GM18858 (cell line): ENCODE results near the gene SESTD1.

Experiments
- ATAC-seq: cut with Tn5 transposase; IDR thresholded peaks from one replicate; pipeline ENCODE4 v1.9.1; 2021; ENCODE audit not compliant: unreplicated experiment

Gene SESTD1

GRCh38 chr2:179264368-179265081 lies at the start of gene SESTD1:
SESTD1 (minus strand) TSS chr2:179264832; CDS start chr2:179191841, 72,991 bp downstream.
- peak; percentile 36 for ATAC-seq

- ATAC-seq: no peak
Observed at GRCh38 chr2:179313057-179313456, 48.4 kb upstream of the SESTD1 start.

- no peak for ATAC-seq
Observed at GRCh38 chr2:179311101-179311500, 46.5 kb upstream of the SESTD1 start.

GRCh38 chr2:179307616-179308371 lies 43.2 kb upstream of the SESTD1 start:
- no peak for ATAC-seq

- no peak for ATAC-seq
Observed at GRCh38 chr2:179305125-179305524, 40.5 kb upstream of the SESTD1 start.

- no peak for ATAC-seq
Observed at GRCh38 chr2:179304424-179304823, 39.8 kb upstream of the SESTD1 start.

GRCh38 chr2:179302764-179303571 lies 38.3 kb upstream of the SESTD1 start:
- no peak for ATAC-seq

GRCh38 chr2:179302149-179302548 lies 37.5 kb upstream of the SESTD1 start:
- ATAC-seq: no peak

GRCh38 chr2:179298666-179299065 lies 34.0 kb upstream of the SESTD1 start:
- no peak for ATAC-seq

- no peak for ATAC-seq
Observed at GRCh38 chr2:179297927-179298326, 33.3 kb upstream of the SESTD1 start.

GRCh38 chr2:179290329-179290728 lies 25.7 kb upstream of the SESTD1 start:
- ATAC-seq: no peak

GRCh38 chr2:179285060-179285459 lies 20.4 kb upstream of the SESTD1 start:
- no peak for ATAC-seq

GRCh38 chr2:179277429-179278196 lies 13.0 kb upstream of the SESTD1 start:
- ATAC-seq: no peak

GRCh38 chr2:179275253-179276012 lies 10.8 kb upstream of the SESTD1 start:
- no peak for ATAC-seq

GRCh38 chr2:179274749-179275148 lies 10.1 kb upstream of the SESTD1 start:
- peak; percentile 93 for ATAC-seq

GRCh38 chr2:179273461-179273962 lies 8.9 kb upstream of the SESTD1 start:
- no peak for ATAC-seq

GRCh38 chr2:179272406-179273192 lies 8.0 kb upstream of the SESTD1 start:
- ATAC-seq: no peak

- no peak for ATAC-seq
Observed at GRCh38 chr2:179270689-179271088, 6.1 kb upstream of the SESTD1 start.

- peak; percentile 40 for ATAC-seq
Observed at GRCh38 chr2:179268277-179268925, 3.8 kb upstream of the SESTD1 start.
